GM18870 (cell line): ENCODE data around the gene FGFBP1.

Experiments used
- ATAC-seq: cut with Tn5 transposase; IDR thresholded peaks from one replicate; pipeline ENCODE4 v1.9.1; 2021; ENCODE audit warnings: moderate library complexity; ENCODE audit not compliant: unreplicated experiment

FGFBP1 gene

DNA sequence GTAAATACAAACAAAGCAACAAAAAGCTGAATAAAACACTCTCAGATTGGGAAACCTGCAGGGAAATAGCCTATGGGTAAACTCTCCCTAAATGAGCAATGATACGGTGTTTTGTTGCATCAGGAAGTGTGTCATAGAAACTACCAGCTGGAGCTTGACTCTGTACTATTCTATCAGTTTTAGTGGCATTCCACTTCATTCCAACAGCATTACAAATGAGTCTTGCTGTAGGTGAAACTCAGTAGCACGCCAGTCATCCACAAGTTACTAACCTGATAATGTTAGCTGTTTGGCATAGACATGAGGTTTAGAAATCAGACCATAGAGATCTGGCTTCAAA, 24.9 kb downstream of the FGFBP1 start:
- ATAC-seq = no peak

GRCh38 chr4:15912961-15913630, 25.4 kb downstream of the FGFBP1 start:
- no peak for ATAC-seq

GRCh38 chr4:15912236-15912635, 26.3 kb downstream of the FGFBP1 start:
- no peak for ATAC-seq

GRCh38 chr4:15910155-15910940, 28.2 kb downstream of the FGFBP1 start:
- ATAC-seq = no peak

- no peak for ATAC-seq
These were observed 31.1 kb downstream of the FGFBP1 start for GRCh38 chr4:15907430-15907829.

DNA sequence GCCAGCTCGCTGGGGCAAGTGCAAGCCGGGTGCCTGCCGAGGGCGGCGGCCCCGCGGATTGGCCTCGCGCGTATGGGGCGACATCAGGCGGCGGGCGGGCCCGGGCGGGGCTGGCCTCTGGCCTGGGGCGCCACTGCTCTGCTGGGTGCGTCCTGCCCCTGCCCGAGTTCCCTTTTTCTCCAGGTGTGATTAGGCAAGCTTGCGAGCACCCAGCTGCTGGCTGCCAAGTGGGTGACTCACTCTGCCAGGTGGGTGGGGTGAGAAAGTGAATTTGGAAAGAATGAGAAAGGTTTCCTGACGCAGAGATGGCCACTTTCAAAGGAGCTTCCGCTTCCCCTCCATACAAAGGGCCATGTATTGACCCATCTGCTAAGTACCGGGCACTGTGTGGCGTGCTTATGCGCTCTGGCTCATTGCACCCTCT, 32.5 kb downstream of the FGFBP1 start:
- ATAC-seq = no peak

GRCh38 chr4:15902746-15903145, 35.8 kb downstream of the FGFBP1 start:
- ATAC-seq = no peak

DNA sequence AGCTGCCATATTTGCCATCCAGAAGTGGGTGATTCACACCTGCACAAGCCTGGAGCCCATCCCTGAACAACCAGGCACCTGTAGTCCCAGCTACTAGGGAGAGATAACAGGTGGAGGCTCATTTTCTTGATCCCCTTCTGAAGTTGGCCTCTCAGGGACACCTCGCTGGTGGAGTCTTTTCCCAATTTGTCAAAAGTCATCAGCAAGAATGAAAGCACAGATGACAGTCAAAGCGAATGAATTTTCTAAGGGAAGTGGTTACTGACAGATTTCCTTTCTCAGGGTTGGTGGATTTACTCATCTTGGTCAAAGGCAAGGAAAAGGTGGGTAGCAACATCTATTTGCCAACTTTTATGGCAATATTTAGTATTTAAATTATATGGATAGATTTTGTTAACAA, 36.5 kb downstream of the FGFBP1 start:
- ATAC-seq = no peak

DNA sequence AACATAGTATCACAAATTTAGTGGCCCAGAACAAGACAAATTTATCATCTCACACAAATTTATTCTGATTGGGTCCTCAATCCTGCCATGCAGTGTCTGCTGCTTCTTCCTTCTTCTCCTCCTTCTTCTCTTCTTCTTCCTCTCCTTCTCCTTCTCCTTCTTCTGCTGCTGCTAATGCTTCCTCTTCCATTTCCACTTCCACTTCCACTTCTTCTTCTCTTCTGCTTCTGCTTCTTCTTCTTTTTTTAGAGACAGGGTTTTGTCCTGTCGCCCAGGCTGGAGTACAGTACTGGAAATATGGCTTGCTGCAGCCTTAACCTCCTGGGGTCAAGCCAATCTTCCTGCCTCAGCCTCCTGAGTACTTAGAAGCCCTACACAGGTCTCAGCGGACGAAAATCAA, 37.5 kb downstream of the FGFBP1 start:
- ATAC-seq = no peak

GRCh38 chr4:15899511-15899910, 39.0 kb downstream of the FGFBP1 start:
- ATAC-seq = no peak

- no peak for ATAC-seq
These were observed 39.6 kb downstream of the FGFBP1 start for GRCh38 chr4:15898902-15899301.

- ATAC-seq = no peak
These were observed 41.0 kb downstream of the FGFBP1 start for GRCh38 chr4:15897577-15897976.

DNA sequence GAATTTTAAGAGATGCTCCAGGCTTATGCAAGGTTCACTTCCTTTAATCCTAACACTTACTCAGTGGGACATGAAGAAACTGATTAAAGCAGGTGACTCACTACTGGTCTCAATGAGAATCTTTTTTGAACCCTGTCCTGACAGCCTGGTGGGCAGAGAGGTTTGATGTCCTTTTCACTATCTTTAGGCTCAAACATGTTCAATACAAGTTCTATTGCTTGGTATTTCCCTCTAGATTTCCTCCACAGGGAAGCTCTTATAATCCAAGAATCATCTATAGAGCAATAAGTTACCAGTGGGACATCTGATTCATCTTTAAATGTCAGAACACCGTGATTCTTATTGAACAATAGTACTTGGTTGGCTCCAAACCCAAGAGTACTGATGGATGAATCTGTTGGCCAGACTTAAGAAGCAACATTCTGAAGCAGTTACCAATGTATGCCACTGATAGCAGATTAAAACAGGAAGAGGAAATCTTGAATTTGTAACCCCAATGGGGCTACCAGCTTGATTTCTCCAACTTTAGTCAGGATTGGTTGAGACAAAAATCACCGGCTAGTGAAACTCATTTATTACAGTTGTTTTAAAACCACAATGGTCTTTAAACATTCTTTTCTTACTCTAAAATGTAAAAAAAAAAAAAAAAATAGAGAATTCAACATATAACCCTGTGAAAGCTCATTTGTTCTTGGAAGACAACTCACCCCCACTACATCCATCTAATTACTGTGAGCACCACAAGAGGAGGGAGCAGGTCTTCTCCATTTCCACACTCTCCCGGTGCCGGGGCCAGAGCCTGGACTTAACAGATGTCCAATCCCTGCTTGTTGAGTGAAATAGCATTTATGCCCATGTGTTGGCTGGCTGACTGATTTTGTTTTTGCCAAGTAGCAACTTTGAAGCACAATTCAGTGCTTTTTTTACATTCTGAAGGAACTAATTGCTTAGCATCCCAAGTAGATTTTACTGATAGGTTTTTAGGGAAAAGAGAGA, 43.3 kb downstream of the FGFBP1 start:
- ATAC-seq = no peak

- no peak for ATAC-seq
These were observed 44.1 kb downstream of the FGFBP1 start for GRCh38 chr4:15894393-15894792.

- ATAC-seq = no peak
These were observed 44.6 kb downstream of the FGFBP1 start for GRCh38 chr4:15893962-15894361.

DNA sequence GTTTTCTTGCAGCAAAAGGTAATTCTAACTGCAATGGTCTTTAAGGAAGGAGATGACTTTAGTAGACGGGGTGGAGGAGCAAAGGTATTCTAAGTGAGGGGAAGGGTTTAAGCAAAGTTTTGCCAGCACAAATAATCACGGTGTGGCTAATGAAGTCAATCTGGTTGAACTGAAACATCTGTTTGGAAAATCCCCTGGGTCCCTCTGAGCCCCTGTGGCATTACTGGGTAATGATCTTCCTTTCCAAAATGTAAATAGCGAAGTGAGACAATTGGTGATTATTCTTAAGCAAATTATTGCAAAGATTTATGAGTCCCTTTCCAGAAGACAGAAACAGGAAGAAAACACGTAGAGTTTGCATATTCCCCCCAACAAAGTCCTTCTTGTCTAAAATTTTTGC, 47.2 kb downstream of the FGFBP1 start:
- no peak for ATAC-seq

DNA sequence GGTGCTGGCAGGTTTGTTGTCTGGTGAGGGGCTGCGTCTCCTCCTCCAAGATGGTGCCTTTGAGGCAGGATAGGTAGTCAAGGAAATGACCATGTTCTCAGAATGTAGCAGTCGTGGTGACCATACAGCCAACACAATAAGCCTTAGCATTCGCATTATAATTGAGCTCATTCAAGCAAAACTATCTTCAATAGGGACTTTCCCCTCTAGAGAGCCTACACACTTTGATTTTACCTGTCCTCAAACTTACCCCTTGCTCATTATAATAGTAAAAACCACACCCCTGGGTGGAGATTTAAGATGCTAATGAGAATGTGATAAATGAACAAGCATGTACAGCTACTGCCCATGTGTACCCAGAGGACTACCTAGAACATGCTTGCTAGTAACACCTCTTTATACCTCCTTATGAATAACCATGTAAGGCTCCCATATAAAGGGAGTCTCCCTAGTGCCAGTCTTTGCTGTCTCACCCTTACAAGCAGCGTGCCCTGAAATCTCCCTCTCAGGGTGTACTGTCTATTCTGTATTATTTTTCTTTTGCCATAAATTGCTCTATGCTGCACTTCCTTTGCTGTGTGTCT, 48.2 kb downstream of the FGFBP1 start:
- no peak for ATAC-seq

GRCh38 chr4:15888515-15888914, 50.0 kb downstream of the FGFBP1 start:
- ATAC-seq = no peak
